HepG2 (cell line): Measurements from ENCODE around the gene SIT1. TPM values are rescaled to one million over a fixed set of nuclear protein-coding genes. Genes with fewer than 3 reads are reported as not detected.

Experiments
- ATF5 ChIP-seq: sonication (generic); formaldehyde crosslinking; IDR thresholded peaks from 2 replicates; pipeline ENCODE4 v1.4.0; 2020; ENCODE audit warnings: mild to moderate bottlenecking, low read depth, missing genetic modification reagents
- BRD4 ChIP-seq: sonication (generic); formaldehyde crosslinking; IDR thresholded peaks from 2 replicates; pipeline ENCODE4 v1.4.0; 2020; ENCODE audit warnings: missing genetic modification reagents
- CBX1 ChIP-seq: IDR thresholded peaks from one replicate; pipeline ENCODE4 v1.6.1; 2016; ENCODE audit warnings: antibody characterized with exemption, low read depth
- FOXJ3 ChIP-seq: sonication (generic); formaldehyde crosslinking; IDR thresholded peaks from 2 replicates; pipeline ENCODE4 v1.4.0; 2020; ENCODE audit warnings: missing genetic modification reagents, mild to moderate bottlenecking, borderline replicate concordance
- GABPA ChIP-seq, 2 experiments: IDR thresholded peaks; 2 replicates each; pipeline ENCODE4 v1.6.1; 2011 to 2016; ENCODE audit warnings: low read depth in 2 of 2, low read length in 1 of 2, missing biosample characterization in 1 of 2, missing genetic modification characterization in 1 of 2
- GPBP1L1 ChIP-seq: sonication (generic); formaldehyde crosslinking; IDR thresholded peaks from 2 replicates; pipeline ENCODE4 v1.5.0; 2020; ENCODE audit warnings: mild to moderate bottlenecking, missing genetic modification reagents
- HIVEP1 ChIP-seq: sonication (generic); formaldehyde crosslinking; IDR thresholded peaks from 2 replicates; pipeline ENCODE4 v1.4.0; 2020; ENCODE audit warnings: mild to moderate bottlenecking, missing genetic modification reagents
- MTA3 ChIP-seq: sonication (generic); formaldehyde crosslinking; IDR thresholded peaks from 2 replicates; pipeline ENCODE4 v1.4.0; 2020; ENCODE audit warnings: missing genetic modification reagents
- NFIB ChIP-seq: sonication (generic); formaldehyde crosslinking; IDR thresholded peaks from 2 replicates; pipeline ENCODE4 v1.9.0; 2021; ENCODE audit warnings: missing genetic modification reagents, mild to moderate bottlenecking, borderline replicate concordance
- RFXAP ChIP-seq: sonication (generic); formaldehyde crosslinking; IDR thresholded peaks from 2 replicates; pipeline ENCODE4 v1.4.0; 2020; ENCODE audit warnings: missing genetic modification reagents, borderline replicate concordance
- RXRA ChIP-seq: sonication (generic); formaldehyde crosslinking; IDR thresholded peaks from 2 replicates; pipeline ENCODE4 v1.5.1; 2020; ENCODE audit warnings: missing genetic modification reagents
- SRSF1 ChIP-seq: fragments of 200-400 bp; formaldehyde crosslinking; optimal IDR thresholded peaks from 2 replicates; pipeline ENCODE3; 2017; ENCODE audit warnings: mild to moderate bottlenecking, low read depth, low read length, moderate library complexity
- ZNF556 ChIP-seq: sonication (generic); formaldehyde crosslinking; IDR thresholded peaks from 2 replicates; pipeline ENCODE4 v1.4.0; 2020; ENCODE audit warnings: mild to moderate bottlenecking, missing genetic modification reagents, borderline replicate concordance
- ZNF709 ChIP-seq: sonication (generic); formaldehyde crosslinking; IDR thresholded peaks from 2 replicates; pipeline ENCODE4 v1.5.0; 2020; ENCODE audit warnings: mild to moderate bottlenecking, missing genetic modification reagents
- ZNF788 ChIP-seq: sonication (generic); formaldehyde crosslinking; IDR thresholded peaks from 2 replicates; pipeline ENCODE4 v1.5.0; 2020; ENCODE audit warnings: mild to moderate bottlenecking, missing genetic modification reagents, borderline replicate concordance
- ZNF792 ChIP-seq: IDR thresholded peaks from 2 replicates; pipeline ENCODE4 v1.6.1; 2016
- polyA plus RNA-seq, 8 experiments: library from polyadenylated mRNA; depleted of rRNA in 3 of 8; stranded (reverse) in 7 of 8; unstranded in 1 of 8; fragments of >200 nt; fragmentation: Illumina TruSeq in 4 of 8; extraction: Trizol in 4 of 8; gene quantifications; 2 replicates each; pipeline versions ENCODE4 v1.2.1 to v1.2.3, GENCODE V29; 2011 to 2016; ENCODE audit warnings: low read depth in 4 of 8, missing spikeins in 1 of 8, mixed read lengths in 1 of 8; ENCODE audit not compliant: insufficient read depth in 1 of 8
- total RNA-seq, 5 experiments: library from RNA; depleted of rRNA; stranded (reverse); fragments of >200 nt; fragmentation: Illumina TruSeq; extraction: Trizol; gene quantifications; 2 replicates each; pipeline ENCODE4 v1.2.3, GENCODE V29; 2016; ENCODE audit warnings: low read depth in 1 of 5
- TF ChIP-seq, protein P1 (sequence below): sonication (generic); formaldehyde crosslinking; IDR thresholded peaks from 2 replicates; pipeline ENCODE4 v1.4.0; 2020; ENCODE audit warnings: missing genetic modification reagents
- TF ChIP-seq, protein P2 (sequence below), 2 experiments: sonication (generic) in 1 of 2; formaldehyde crosslinking in 1 of 2; IDR thresholded peaks; 2 replicates each; pipeline versions ENCODE4 v1.6.1 to v1.9.0; 2014 to 2022; ENCODE audit warnings: antibody characterized with exemption in 1 of 2, borderline replicate concordance in 1 of 2, inconsistent platforms in 1 of 2, low read depth in 1 of 2, missing genetic modification reagents in 1 of 2

SIT1 gene
- total and polyA plus RNA-seq, 2 of the 13 experiments (the other 11 are each of a cell fraction or from before 2014, with no cell fraction given) = 0.09 to 6.7 TPM

DNA sequence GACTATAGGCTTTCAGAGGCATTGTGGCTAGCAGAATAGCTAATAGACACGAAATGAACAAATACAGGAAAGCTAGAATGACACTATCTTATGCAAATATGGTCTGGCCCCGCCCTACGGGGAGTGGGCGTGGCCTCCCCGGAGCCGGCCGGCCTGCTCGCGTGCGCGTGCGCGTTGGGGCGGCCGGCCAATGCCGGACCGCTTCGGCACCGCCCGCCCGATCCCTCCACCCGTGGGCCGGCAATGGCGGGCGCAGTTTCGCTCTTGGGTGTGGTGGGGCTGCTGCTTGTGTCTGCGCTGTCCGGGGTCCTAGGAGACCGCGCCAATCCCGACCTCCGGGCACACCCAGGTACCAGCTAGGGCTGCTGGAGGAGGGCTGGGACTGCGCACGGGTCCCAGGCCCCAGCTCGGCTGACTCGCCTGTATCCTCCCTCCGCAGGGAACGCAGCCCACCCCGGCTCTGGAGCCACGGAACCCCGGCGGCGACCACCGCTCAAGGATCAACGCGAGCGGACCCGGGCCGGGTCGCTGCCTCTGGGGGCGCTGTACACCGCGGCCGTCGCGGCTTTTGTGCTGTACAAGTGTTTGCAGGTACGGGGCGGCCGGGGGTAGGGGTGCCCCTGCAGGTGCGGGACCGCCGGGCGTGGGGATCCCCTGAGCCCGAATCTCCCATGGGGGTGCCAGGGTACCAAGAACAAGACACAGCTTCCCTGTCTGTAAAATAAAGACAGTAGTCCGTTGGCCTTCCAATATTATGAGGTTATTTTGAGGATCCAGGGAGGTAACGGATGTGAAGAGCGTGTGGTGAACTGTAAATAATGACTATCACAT, 7.6 kb upstream of the SIT1 start, which contains the start of gene CCDC107 (continued):
- TF ChIP-seq, protein P1, sequence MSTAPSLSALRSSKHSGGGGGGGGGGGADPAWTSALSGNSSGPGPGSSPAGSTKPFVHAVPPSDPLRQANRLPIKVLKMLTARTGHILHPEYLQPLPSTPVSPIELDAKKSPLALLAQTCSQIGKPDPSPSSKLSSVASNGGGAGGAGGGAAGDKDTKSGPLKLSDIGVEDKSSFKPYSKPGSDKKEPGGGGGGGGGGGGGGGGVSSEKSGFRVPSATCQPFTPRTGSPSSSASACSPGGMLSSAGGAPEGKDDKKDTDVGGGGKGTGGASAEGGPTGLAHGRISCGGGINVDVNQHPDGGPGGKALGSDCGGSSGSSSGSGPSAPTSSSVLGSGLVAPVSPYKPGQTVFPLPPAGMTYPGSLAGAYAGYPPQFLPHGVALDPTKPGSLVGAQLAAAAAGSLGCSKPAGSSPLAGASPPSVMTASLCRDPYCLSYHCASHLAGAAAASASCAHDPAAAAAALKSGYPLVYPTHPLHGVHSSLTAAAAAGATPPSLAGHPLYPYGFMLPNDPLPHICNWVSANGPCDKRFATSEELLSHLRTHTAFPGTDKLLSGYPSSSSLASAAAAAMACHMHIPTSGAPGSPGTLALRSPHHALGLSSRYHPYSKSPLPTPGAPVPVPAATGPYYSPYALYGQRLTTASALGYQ (CRISPR knock-in tag) = no peak
- peak; percentile 71; the same call in 1 of the 2 replicates for TF ChIP-seq RXRA (CRISPR knock-in tag)
- peak; percentile 65; the same call in 1 of the 2 replicates for TF ChIP-seq ZNF788 (CRISPR knock-in tag)
- no peak for TF ChIP-seq NFIB (CRISPR knock-in tag)
- peak; percentile 88 for TF ChIP-seq HIVEP1 (CRISPR knock-in tag)
- peak; percentile 4; the same call in 1 of the 2 replicates for TF ChIP-seq ZNF556 (CRISPR knock-in tag)
- TF ChIP-seq ZNF792 (CRISPR knock-in tag) = no peak
- no peak for TF ChIP-seq FOXJ3 (CRISPR knock-in tag)
- no peak for TF ChIP-seq CBX1
- TF ChIP-seq, protein P2, sequence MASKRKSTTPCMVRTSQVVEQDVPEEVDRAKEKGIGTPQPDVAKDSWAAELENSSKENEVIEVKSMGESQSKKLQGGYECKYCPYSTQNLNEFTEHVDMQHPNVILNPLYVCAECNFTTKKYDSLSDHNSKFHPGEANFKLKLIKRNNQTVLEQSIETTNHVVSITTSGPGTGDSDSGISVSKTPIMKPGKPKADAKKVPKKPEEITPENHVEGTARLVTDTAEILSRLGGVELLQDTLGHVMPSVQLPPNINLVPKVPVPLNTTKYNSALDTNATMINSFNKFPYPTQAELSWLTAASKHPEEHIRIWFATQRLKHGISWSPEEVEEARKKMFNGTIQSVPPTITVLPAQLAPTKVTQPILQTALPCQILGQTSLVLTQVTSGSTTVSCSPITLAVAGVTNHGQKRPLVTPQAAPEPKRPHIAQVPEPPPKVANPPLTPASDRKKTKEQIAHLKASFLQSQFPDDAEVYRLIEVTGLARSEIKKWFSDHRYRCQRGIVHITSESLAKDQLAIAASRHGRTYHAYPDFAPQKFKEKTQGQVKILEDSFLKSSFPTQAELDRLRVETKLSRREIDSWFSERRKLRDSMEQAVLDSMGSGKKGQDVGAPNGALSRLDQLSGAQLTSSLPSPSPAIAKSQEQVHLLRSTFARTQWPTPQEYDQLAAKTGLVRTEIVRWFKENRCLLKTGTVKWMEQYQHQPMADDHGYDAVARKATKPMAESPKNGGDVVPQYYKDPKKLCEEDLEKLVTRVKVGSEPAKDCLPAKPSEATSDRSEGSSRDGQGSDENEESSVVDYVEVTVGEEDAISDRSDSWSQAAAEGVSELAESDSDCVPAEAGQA (IDR thresholded peaks at IDR 0.05; ENCODE audit: low read depth) = no peak
- TF ChIP-seq, protein P2 (CRISPR knock-in tag; IDR thresholded peaks at IDR 0.05; ENCODE audit: borderline replicate concordance) = no peak
- 0 out of 2 replicates have a peak, but pooled peaks have one; percentile 22 for TF ChIP-seq RFXAP (CRISPR knock-in tag)
- no peak for TF ChIP-seq GPBP1L1
- 0 out of 2 replicates have a peak, but pooled peaks have one; percentile 83 for TF ChIP-seq BRD4
- no peak for TF ChIP-seq GABPA (IDR thresholded peaks at IDR 0.05; ENCODE audit: low read depth, low read length)
- TF ChIP-seq GABPA (CRISPR knock-in tag; IDR thresholded peaks at IDR 0.05; ENCODE audit: low read depth) = 0 out of 2 replicates have a peak, but pooled peaks have one; percentile 10
- TF ChIP-seq MTA3 (CRISPR knock-in tag) = no peak
- TF ChIP-seq SRSF1 = peak; percentile 62
- no peak for TF ChIP-seq ZNF709
- TF ChIP-seq ATF5 (CRISPR knock-in tag) = no peak; the same call in 1 of the 2 replicates
